Measurements from ENCODE around the gene RRM1. TPM values are rescaled to one million over a fixed set of nuclear protein-coding genes. Genes with fewer than 3 reads are reported as not detected.
"Not testable (repeated sequence)": the region's sequence is repeated elsewhere in the genome, so short reads cannot be mapped to it uniquely, and the experiment has no call there.

The RRM1 gene
- total RNA-seq, 1 donor from 2014 or later, result 44.0 TPM

- TF ChIP-seq CTCF (IDR thresholded peaks at IDR 0.05; ENCODE audit: insufficient read depth, low read length, severe bottlenecking), result no peak
- no peaks in the 10 kb centered on the region for H3K27me3 ChIP-seq (ENCODE audit: control insufficient read depth, insufficient read depth, low read length)
- DNase-seq (ENCODE audit: low read depth) (no peak), FAIRE-seq (no peak)
- no peaks in the 10 kb centered on the region for H3K36me3 ChIP-seq (ENCODE audit: control insufficient read depth, insufficient read depth, low read length)
- no peak overlapping the region for H3K4me3 ChIP-seq (ENCODE audit: low read depth, low read length)
Measured at GRCh38 chr11:4146070-4146771, 51.6 kb downstream of the RRM1 start.

DNA sequence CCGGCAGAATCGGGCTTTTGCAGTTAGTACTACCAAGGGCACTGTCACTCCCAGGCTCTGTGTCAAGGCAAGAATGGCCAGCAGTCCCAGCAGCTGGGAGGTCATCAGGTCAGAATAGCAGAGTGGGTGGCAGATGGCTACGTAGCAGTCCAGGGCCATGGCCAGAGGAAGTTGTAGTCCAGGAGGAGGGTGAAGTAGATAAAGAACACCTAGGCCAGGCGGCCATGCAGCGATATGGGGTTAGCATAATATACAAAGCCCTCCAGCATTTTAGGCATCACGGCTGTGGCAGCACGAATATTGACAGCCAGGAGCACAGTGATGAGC, 52.1 kb downstream of the RRM1 start:
- H3K4me3 ChIP-seq (ENCODE audit: low read depth, low read length), result no peak overlapping the region
- DNase-seq (ENCODE audit: low read depth) (no peak), FAIRE-seq (no peak)
- no peaks in the 10 kb centered on the region for H3K36me3 ChIP-seq (ENCODE audit: control insufficient read depth, insufficient read depth, low read length)
- no peaks in the 10 kb centered on the region for H3K27me3 ChIP-seq (ENCODE audit: control insufficient read depth, insufficient read depth, low read length)
- no peak for TF ChIP-seq CTCF (IDR thresholded peaks at IDR 0.05; ENCODE audit: insufficient read depth, low read length, severe bottlenecking)

DNA sequence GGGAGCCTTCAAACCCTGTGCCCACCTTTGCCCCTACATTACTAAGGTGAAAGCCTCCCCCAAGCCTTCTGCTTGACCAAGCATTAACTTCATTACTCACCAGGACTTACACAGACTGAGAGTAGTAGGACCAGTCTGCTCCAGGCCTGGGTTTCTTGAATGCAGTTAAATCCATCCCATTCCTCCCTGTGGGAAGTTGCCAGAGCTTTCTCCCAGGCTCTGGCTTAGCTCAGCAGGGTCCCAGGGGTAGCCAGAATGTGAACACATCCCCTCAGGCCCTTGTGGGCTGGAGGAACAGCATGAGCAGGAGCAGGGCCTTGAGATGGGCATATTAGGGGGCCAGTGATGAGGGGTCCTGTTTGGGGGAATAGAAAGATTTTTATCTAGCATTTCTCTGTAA, 59.9 kb downstream of the RRM1 start:
- Histone ChIP-seq H3K36me3 (ENCODE audit: control insufficient read depth, insufficient read depth, low read length) (no peaks in the 10 kb centered on the region), H3K4me3 (ENCODE audit: low read depth, low read length) (no peak overlapping the region), H3K27me3 (ENCODE audit: control insufficient read depth, insufficient read depth, low read length) (no peaks in the 10 kb centered on the region)
- no peak for TF ChIP-seq CTCF (IDR thresholded peaks at IDR 0.05; ENCODE audit: insufficient read depth, low read length, severe bottlenecking)
- peak; percentile 32 for FAIRE-seq
- DNase-seq (ENCODE audit: low read depth), result no peak

GRCh38 chr11:4156571-4156970, 62.0 kb downstream of the RRM1 start:
- Histone ChIP-seq H3K4me3 (ENCODE audit: low read depth, low read length) (no peak overlapping the region), H3K36me3 (ENCODE audit: control insufficient read depth, insufficient read depth, low read length) (no peaks in the 10 kb centered on the region), H3K27me3 (ENCODE audit: control insufficient read depth, insufficient read depth, low read length) (no peaks in the 10 kb centered on the region)
- TF ChIP-seq CTCF (IDR thresholded peaks at IDR 0.05; ENCODE audit: insufficient read depth, low read length, severe bottlenecking), result no peak
- no peak for DNase-seq (ENCODE audit: low read depth)
- FAIRE-seq, result no peak

DNA sequence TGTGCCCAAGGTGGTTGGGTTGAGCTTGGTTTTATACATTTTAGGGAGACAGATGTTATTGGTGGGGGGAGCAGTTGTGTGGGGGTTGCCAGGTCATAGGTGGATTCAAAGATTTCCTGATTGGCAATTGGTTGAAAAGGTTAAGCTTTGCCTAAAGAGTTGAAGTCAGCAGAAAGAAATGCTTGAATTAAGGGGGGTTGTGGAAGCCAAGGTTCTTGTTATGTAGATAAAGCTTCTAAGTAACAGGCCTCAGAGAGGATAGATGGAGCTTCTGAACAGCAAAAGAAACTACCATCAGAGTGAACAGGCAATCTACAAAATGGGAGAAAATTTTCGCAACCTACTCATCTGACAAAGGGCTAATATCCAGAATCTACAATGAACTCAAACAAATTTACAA, 64.2 kb downstream of the RRM1 start:
- not testable (repeated sequence) for H3K27me3 ChIP-seq (ENCODE audit: control insufficient read depth, insufficient read depth, low read length); DNase-seq (ENCODE audit: low read depth); FAIRE-seq; H3K36me3 ChIP-seq (ENCODE audit: control insufficient read depth, insufficient read depth, low read length); H3K4me3 ChIP-seq (ENCODE audit: low read depth, low read length)

GRCh38 chr11:4161305-4161704, 66.7 kb downstream of the RRM1 start:
- no peak for TF ChIP-seq CTCF (IDR thresholded peaks at IDR 0.05; ENCODE audit: insufficient read depth, low read length, severe bottlenecking)
- H3K36me3 ChIP-seq (ENCODE audit: control insufficient read depth, insufficient read depth, low read length), result no peaks in the 10 kb centered on the region
- DNase-seq (ENCODE audit: low read depth), result no peak
- H3K4me3 ChIP-seq (ENCODE audit: low read depth, low read length), result no peak overlapping the region
- no peak for FAIRE-seq
- no peaks in the 10 kb centered on the region for H3K27me3 ChIP-seq (ENCODE audit: control insufficient read depth, insufficient read depth, low read length)

All from bronchial epithelial cell (primary cell).